ENCODE results near the gene RYR1.
A peak's percentile ranks its signal among the peaks of the same experiment; 100 is the strongest.

The RYR1 gene

GRCh38 chr19:38386971-38387549 lies 46.4 kb upstream of the RYR1 start:
- no peak for TF ChIP-seq CTCF (IDR thresholded peaks at IDR 0.05; ENCODE audit: control insufficient read depth, extremely low read depth, insufficient read depth)
- no peak overlapping the region for H3K4me3 ChIP-seq (ENCODE audit: low read depth, low read length)
- no peak for DNase-seq (ENCODE audit: low read depth)

GRCh38 chr19:38387550-38388348 lies 45.7 kb upstream of the RYR1 start, which contains the start of gene GGN:
TSS of gene GGN (minus strand) at chr19:38388034. CDS start at chr19:38387261, 773 bp downstream.
- DNase-seq (ENCODE audit: low read depth), result no peak

GRCh38 chr19:38388349-38389100 lies 45.0 kb upstream of the RYR1 start, which contains the start of gene SPRED3:
TSS of gene SPRED3 (plus strand) at chr19:38388697. CDS start at chr19:38390303, 1,606 bp downstream.
- DNase-seq (ENCODE audit: low read depth), result no peak
- no peak for TF ChIP-seq CTCF (IDR thresholded peaks at IDR 0.05; ENCODE audit: control insufficient read depth, extremely low read depth, insufficient read depth)
- peak within 1 kb of the TSS; percentile 48 for H3K4me3 ChIP-seq (ENCODE audit: low read depth, low read length)

More at GRCh38 chr19:38387550-38388348, 45.7 kb upstream of the RYR1 start, which contains the start of gene GGN:
- H3K4me3 ChIP-seq (ENCODE audit: low read depth, low read length), result peak within 1 kb of the TSS; percentile 48
- no peak for TF ChIP-seq CTCF (IDR thresholded peaks at IDR 0.05; ENCODE audit: control insufficient read depth, extremely low read depth, insufficient read depth)

- H3K4me3 ChIP-seq (ENCODE audit: low read depth, low read length), result peak overlapping the region; percentile 48
- no peak for DNase-seq (ENCODE audit: low read depth)
- TF ChIP-seq CTCF (IDR thresholded peaks at IDR 0.05; ENCODE audit: control insufficient read depth, extremely low read depth, insufficient read depth), result no peak
Measured at GRCh38 chr19:38389101-38389925, 44.2 kb upstream of the RYR1 start.

- no peak for DNase-seq (ENCODE audit: low read depth)
- no peak for TF ChIP-seq CTCF (IDR thresholded peaks at IDR 0.05; ENCODE audit: control insufficient read depth, extremely low read depth, insufficient read depth)
- no peak overlapping the region for H3K4me3 ChIP-seq (ENCODE audit: low read depth, low read length)
Measured at GRCh38 chr19:38389957-38390924, 43.2 kb upstream of the RYR1 start.
